ENCODE measurements around the gene TAF8.

DNA sequence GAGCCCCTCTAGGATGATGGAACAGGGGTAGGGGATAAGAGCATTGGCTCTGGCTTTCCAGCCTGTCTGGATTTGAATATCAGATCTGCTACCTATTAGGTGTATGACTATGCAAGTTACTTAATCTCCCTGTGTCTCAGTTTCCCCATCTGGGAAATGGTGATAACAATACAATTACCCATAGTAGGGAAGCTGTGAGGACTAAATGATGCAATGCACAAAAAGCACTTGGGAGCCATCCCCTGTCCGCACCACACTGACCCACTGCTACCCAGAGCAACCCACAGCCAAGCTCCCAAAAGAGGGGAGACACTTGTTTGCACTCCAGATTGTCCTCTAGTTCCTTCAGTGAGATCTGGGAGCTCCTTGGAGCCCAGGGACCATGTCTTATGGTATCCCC lies 62.0 kb downstream of the TAF8 start:
- TF ChIP-seq, protein P1, sequence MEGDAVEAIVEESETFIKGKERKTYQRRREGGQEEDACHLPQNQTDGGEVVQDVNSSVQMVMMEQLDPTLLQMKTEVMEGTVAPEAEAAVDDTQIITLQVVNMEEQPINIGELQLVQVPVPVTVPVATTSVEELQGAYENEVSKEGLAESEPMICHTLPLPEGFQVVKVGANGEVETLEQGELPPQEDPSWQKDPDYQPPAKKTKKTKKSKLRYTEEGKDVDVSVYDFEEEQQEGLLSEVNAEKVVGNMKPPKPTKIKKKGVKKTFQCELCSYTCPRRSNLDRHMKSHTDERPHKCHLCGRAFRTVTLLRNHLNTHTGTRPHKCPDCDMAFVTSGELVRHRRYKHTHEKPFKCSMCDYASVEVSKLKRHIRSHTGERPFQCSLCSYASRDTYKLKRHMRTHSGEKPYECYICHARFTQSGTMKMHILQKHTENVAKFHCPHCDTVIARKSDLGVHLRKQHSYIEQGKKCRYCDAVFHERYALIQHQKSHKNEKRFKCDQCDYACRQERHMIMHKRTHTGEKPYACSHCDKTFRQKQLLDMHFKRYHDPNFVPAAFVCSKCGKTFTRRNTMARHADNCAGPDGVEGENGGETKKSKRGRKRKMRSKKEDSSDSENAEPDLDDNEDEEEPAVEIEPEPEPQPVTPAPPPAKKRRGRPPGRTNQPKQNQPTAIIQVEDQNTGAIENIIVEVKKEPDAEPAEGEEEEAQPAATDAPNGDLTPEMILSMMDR (IDR thresholded peaks at IDR 0.05), result no peak
- TF ChIP-seq POLR2A (IDR thresholded peaks at IDR 0.05), result no peak

Measured in esophagus squamous epithelium (tissue), 4 donors.